22Rv1 (cell line): Measurements from ENCODE around the gene RPL32.
A peak's percentile ranks its signal among the peaks of the same experiment; 100 is the strongest.

Experiments
- H3K27ac ChIP-seq: fragments of 450-650 bp; 2 replicates; pipeline ENCODE4 v1.5.1; 2017
- CTCF ChIP-seq: fragments of 450-650 bp; IDR thresholded peaks from 2 replicates; pipeline ENCODE4 v1.5.1; 2017; ENCODE audit warnings: mild to moderate bottlenecking
- ZFX ChIP-seq: fragments of 450-650 bp; IDR thresholded peaks from 2 replicates; pipeline ENCODE4 v1.6.1; 2017; ENCODE audit warnings: antibody characterized with exemption, borderline replicate concordance

RPL32 gene

GRCh38 chr3:12835052-12835665, 6.2 kb downstream of the RPL32 start:
- TF ChIP-seq ZFX (no peak), CTCF (no peak)
- H3K27ac ChIP-seq = no peak overlapping the region

- peak overlapping the region; percentile 25; the same call in 1 of the 2 replicates for H3K27ac ChIP-seq
- TF ChIP-seq ZFX = no peak
Measured at GRCh38 chr3:12833222-12834161, 7.9 kb downstream of the RPL32 start.

- peak overlapping the region; percentile 25; the same call in 1 of the 2 replicates for H3K27ac ChIP-seq
- no peak for TF ChIP-seq ZFX
- TF ChIP-seq CTCF = no peak
Measured at GRCh38 chr3:12832350-12833221, 8.8 kb downstream of the RPL32 start.

- peak overlapping the region; percentile 27; the same call in 1 of the 2 replicates for H3K27ac ChIP-seq
- no peak for TF ChIP-seq CTCF
- TF ChIP-seq ZFX = no peak
Measured at GRCh38 chr3:12831301-12831866, 10.0 kb downstream of the RPL32 start.

GRCh38 chr3:12830785-12831156, 10.6 kb downstream of the RPL32 start:
- no peak overlapping the region; the same call in 1 of the 2 replicates for H3K27ac ChIP-seq
- TF ChIP-seq ZFX (no peak), CTCF (no peak; the same call in 1 of the 2 replicates)

- TF ChIP-seq ZFX (no peak), CTCF (0 out of 2 replicates have a peak, but pooled peaks have one; percentile 8)
Measured at GRCh38 chr3:12829886-12830784, 11.2 kb downstream of the RPL32 start.

More at GRCh38 chr3:12829886-12830784, 11.2 kb downstream of the RPL32 start:
- no peak overlapping the region for H3K27ac ChIP-seq
